GM18498 (cell line): ENCODE measurements around the gene SMYD1.
"Not testable (repeated sequence)": the region's sequence is repeated elsewhere in the genome, so short reads cannot be mapped to it uniquely, and the experiment has no call there.

Experiments
- ATAC-seq: cut with Tn5 transposase; IDR thresholded peaks from one replicate; pipeline ENCODE4 v1.9.1; 2021; ENCODE audit warnings: mild to moderate bottlenecking, moderate library complexity; ENCODE audit not compliant: unreplicated experiment

The SMYD1 gene

DNA sequence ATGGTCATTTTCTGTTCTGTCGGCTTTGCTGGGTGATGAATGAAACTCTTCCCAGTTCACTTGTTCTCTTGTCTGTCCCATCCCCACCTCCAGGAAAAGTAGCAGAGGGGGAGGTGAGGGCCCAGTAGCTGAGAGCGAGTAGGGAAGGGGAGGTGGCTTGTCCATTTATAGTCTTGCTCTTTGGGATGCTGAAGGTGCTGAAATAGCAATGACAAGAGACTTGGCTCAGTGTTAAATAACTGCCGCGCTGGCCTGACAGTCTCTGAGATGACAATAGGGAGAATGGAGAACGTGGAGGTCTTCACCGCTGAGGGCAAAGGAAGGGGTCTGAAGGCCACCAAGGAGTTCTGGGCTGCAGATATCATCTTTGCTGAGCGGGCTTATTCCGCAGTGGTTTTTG is at the start of gene SMYD1:
Gene SMYD1, plus strand, starts transcription at position 228 of the 400 bp plus-strand sequence. Its CDS starts 40 bp downstream, at position 268.
- ATAC-seq: no peak

DNA sequence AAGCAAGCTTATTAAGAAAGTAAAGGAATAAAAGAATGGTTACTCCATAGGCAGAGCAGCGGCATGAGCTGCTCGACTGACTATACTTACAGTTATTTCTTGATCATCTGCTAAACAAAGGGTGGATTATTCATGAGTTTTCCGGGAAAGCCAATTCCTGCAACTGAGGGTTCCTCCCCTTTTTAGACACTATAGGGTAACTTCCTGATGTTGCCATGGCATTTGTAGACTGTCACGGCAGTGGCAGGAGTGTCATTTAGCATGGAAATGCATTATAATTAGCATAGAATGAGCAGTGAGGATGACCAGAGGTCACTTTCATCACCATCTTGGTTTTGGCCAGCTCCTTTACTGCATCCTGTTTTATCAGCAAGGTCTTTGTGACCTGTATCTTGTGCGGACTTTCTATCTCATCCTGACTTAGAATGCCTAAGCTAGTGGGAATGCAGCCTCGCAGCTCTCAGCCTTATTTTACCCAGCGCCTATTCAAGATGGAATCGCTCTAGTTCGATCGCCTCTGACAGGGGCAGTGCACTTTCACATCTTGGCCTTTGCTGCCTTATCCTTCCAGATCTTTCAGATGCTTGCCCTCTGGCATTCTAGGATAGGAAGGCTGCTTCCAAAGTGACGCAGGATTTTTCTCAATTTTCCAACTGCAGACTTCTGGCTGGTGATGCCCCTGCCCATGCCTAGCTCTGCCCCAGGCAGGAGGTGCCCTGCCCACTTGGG is 49.4 kb upstream of the SMYD1 start:
- ATAC-seq: not testable (repeated sequence)

DNA sequence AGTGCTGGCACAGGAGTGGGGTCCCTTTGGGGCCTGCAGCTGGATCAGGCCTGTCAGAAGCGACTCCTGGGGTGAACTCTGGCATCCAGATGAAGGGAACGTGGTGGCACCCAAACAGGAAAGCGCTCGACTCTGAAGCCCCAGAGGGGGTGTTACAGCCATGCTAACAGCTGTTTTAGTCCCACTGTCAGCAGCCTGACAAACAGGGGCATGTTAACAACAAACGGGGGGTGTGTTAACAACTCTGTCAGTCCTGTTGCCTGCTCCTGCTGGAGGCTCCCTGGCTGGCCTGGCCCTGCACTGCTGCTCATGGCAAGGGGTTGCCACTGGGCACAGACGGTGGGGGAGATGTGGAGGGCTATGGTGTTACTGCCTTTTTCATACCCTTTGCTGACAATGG is 48.7 kb upstream of the SMYD1 start:
- no peak for ATAC-seq

DNA sequence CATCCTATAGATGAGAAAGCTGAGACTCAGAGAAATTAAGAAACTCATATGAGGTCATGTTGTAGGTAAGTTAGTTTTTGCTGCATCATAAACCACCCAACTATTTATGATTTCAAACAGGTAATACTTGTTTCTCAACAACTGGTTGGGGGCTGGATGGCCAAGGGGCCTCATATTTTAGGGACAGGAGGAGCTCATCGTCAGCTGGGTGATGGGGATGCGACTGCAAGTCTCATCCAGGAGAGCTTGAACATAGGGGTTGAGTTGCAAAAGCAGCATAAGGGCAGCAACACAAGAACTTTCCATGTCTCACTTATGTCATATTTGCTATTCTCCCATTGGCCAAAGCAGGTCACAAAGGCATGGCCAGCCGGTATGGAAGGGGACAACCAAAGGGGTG is 47.6 kb upstream of the SMYD1 start:
- ATAC-seq: no peak

DNA sequence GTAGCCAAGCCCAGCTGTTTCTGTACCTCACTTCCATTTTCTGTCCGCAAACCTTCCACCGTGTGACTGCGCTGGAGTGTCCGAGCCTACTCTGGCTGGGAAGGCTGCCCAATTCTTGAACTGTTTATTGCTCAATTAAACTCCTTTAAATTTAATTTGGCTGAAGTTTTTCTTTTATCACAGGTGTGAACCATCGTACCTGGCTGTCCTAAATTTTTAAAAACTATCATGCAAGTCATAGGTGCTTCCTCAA is 45.0 kb upstream of the SMYD1 start:
- ATAC-seq: no peak

DNA sequence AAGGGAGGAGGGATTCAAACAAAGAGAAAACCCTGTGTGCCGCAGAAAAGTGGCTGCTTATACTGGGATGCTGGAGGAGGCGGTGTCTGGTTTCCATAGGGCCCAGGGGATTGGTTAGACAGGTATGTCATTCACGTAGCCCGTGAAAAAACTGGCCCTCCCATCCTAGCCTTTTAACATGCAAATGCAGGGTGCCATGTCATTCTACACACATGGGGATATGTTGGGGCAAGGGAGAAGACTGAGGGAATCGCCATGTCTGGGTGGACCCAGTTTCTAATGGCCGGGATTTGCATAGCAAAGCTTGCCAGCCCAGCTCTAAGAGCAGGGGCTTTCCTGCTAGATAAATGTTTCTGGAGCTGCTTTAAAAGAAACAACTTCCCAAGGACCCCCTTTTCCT is 43.1 kb upstream of the SMYD1 start:
- no peak for ATAC-seq

DNA sequence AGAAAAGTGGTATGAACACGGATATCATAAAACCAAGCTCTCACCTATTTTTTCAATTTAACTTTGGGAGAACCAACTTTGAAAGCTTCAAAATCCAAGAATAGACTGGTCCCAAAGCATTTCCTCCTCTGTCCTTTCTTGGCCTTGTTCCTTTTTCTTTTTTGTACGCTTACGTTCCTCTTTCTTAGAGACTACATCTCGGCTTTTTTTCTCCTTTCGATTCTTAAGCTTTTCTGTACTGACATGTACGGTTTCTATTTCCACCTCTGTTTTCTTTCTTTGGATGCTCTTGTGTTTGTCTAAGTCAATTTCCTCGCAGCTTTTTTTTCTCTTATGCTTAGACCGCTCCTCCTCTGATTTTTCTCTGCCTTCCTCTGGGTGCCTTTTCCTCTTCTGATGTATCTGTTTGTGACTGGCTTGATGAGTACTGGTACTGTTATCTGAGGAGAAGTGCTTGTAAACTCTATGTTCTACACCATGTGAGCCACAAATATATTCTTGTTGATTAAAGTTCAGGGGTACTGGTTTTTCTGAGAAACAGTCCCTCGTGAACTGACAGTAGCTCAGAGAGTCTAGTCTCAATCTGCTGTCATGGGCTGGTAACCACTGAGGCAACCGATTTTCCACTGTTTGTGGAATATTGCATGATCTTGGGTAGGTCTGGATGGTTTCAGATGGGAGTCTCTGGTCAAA is 39.8 kb upstream of the SMYD1 start:
- peak; percentile 75 for ATAC-seq

DNA sequence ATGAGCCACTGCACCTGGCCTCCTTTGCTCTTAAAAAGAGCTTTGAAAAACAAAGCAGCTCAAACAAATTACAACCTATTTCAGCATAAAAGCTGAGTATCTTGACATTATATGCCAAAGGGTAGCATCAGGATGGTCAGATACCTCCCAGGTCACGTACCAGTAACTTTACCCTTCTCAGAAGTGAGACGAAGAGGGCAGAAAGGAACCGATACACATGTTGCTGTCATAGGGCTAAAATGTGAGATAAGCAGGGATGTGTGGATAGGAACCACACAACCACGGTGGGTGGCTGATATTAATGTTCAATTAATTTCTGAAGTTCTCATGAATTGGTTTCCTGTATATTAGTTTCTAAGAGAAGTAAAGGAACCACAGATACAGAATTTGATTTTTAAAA is 38.7 kb upstream of the SMYD1 start:
- ATAC-seq: no peak

DNA sequence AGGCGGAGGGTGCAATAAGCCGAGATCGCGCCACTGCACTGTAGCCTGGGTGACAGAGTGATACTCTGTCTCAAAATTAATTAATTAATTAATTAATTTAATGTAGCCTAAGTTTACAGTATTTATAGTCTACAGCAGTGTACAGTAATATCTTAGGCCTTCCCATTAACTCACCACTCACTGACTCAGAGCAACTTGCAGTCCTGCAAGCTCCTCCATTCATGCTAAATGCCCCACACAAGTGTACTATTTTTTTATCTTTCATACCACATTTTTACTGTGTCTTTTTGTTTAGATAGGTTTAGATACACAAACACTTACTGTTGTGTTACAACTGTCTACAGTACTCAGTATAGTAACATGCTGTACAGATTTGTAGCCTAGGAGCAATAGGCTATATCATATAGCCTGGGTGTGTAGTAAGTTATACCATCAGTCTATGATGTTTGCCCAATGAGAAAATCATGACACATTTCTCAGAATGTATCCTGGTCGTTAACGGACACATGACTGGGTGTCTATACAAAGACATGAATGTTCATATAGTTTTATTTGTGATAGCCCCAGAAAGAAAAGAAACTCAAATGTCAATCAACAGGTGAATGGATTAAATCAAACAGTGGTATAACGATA is 35.4 kb upstream of the SMYD1 start:
- ATAC-seq: no peak

DNA sequence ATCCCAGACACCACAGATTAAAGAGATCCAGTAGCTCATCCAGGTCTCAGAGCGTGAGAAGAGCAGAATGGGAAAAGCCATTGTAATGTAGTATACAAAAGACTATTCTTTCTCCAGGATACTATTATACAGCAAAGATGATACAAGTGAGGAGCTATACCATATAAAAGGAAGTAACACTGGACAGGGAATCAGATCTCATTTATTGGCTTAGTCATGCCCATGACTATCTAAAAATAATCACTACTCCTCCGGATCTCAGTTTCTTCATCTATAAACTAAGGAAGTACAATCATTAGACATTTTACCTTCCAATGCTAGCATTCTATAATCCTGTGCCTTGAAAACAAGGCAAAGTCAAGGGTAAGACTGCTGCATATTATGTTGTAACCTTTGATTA is 31.4 kb upstream of the SMYD1 start:
- ATAC-seq: no peak

DNA sequence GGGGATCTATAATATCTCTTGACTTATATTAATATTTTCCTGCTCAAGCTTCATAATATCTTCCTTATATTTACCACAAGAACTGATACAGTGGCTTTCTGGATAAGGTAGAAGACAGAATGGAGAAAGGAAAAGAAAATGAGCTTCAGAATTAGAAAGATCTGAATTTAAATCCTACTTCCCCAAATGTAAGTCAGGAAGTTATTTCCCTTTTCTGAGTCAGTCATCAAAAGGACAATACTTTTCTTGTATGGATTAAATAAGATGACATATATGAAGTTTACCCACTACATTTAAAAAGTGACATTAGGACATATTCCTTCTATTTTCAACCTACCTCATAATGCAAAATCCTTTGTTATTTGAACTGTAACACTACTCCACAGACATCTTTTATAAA is 31.0 kb upstream of the SMYD1 start:
- no peak for ATAC-seq

DNA sequence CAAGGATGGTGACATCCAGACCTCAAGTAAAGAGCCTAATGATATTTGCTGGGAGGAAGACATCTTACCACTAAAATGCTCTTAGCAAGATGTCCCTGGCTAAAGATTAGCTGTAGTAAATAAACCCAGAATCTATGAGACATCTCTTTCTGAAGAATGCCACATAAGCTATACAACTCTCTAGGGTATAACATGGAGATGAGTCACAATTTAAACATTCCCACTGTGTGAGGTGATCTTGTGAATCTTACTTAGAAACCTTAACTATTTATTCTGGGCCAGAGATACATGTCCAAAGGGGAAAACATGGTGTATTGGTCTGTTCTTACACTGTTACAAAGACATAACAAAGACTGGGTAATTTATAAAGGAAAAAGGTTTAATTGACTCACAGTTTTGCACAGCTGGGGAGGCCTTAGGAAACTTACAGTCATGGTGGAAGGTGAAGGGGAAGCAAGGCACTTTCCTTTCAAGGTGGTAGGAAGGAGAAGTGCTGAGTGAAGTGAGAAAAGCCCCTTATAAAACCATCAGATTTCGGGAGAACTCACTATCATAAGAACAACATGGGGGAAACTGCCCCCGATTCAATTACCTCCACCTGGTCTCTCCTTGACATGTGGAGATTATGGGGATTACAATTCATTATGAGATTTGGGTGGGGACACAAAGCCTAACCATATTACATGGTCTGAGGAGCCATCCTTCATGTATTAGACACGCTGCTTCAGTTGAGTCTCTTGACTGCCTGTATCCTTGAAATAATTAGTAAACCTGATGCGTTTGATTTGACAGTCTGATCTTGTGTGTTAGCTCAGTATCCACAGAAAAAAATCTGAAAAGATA is 29.1 kb upstream of the SMYD1 start:
- no peak for ATAC-seq

DNA sequence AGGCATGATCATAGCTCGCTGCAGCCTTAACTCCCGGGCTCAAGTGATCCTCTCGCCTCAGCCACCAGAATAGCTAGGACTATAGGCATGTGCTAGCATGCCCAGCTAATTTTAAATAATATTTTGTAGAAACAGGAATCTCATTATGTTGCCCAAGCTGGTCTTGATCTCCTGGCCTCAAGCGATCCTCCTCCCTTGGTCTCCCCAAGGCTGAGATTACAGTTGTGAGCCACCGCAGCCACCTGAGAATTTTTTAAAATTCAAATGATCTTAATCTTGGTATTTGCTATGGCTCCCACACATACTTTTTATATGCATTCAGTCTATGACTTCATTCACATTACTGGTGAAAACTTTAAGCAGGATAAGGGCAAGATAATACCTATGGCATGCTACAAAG is 25.1 kb upstream of the SMYD1 start:
- no peak for ATAC-seq

DNA sequence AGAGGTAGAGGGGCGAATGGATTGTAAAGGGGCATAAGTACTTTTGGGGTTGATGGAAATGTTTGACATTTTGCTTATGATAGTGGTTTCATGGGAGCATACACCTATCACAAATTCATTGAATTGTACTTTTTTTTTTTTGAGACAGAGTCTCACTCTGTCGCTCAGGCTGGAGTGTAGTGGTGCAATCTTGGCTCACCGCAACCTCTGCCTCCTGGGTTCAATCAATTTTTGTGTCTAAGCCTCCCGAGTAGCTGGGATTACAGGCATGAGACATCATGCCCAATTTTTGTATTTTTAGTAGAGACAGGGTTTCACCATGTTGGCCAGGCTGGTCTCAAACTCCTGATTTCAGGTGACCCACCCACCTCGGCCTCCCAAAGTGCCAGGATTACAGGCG is 22.1 kb upstream of the SMYD1 start:
- ATAC-seq: not testable (repeated sequence)

DNA sequence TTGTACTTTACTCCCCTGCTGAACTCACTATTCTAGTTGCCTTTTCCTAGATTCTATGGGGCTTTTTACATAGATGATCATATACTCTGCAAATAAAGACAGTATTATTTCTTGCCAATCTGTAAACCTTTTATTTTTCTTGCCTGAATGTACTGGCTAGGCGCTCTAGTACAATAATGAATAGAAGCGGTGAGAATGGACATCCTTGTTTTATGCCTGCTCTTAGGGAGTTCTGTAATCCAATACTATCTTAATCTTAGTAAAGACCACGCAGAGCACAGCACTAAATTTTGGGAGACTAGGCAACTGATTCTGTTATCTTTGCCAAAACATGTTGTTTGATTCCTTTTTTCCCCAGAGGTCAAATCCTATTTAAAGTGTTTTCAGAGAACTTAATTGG is 19.1 kb upstream of the SMYD1 start:
- ATAC-seq: no peak

DNA sequence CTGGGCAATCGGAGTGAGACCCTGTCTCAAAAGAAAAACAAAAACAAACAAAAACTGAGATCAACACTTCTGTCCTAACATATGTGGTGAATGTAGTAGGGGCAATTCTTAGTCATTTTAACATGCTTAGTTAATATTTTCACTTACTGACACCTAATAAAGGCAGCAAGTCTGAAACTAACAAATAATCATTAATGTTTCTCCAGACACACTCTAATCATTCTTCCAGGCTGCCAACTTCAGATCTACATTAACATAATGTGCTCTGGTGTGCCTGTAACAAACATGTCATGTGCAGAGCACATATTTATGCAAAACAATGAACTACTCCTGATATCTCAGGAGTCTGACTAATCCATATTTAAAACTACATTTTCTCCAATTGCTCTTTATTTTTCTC is 18.0 kb upstream of the SMYD1 start:
- ATAC-seq: no peak

DNA sequence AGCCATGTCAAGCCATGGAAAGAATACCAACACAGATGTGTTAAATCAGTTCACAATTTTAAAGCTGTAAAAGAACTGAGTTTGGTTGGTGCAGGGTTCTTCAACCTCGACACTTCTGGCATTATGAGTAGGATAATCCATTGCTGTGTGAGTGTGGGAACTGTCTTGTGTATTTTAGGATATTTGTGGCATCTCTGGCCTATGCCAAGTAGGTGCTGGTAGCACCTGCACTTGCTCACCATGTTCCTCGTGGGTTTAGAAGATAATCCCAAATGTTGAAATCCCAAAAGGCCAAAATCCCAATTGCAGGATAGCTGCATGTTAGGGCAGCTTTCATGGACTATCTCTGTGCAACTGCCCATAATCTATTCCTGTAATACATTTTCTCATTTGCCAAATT is 15.8 kb upstream of the SMYD1 start:
- ATAC-seq: no peak

DNA sequence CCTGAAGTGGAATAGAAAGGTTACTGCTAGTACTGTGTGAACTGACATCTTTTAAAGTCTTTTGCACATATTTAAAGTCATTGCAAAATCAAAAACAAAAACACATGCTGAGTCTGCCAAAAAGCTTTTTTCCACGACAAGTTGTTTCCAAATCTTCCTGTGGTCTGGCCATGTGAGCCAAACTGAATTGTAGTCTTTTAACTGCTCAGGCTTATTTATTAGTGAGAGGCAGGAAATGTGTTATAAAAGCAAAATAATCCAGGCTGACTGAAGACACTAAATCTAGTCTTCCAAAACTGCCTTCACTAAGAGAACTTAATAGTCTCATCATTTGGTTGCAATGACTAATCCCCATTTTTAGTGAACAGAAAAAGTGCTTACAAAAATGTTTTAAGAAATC is 14.3 kb upstream of the SMYD1 start:
- no peak for ATAC-seq

DNA sequence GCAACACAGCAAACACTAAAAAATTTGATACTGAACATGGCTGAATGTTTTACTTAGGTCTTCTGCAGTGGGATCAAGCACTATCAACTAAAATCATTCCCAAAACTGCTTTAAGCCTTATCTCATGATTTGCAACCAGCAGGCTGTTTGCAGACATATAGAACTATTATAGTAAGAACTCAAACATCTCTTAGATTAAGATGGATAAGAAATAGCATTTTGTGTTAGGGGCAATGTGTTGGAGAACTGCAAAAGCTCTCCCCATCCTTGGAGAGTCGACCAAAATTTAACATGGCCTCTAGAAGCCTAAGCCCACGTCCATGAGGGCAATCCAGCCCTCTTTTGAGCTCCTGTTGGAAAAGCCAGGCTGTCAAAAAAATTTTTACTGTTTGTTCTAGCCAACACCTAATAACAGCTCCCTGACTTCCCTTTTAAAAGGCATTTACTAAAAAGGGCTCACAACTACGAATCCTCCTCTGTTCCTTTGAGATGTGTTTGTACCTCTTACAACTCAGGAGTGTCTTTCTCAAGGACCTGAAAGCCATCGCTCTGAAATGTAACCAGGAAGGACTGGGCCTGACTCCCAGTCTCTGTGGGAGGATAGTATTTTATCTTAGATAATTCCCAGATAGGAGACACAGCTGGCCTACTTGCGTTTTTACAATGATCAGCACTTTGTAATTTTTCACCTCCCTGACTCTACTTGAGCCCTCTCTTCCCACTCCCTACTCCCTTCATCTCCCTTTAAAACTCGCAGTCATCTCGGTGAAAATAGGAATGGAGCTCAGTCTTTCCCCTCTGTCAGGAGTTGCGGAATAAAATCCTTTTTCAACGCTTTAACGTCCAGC is 13.5 kb upstream of the SMYD1 start:
- ATAC-seq: no peak

DNA sequence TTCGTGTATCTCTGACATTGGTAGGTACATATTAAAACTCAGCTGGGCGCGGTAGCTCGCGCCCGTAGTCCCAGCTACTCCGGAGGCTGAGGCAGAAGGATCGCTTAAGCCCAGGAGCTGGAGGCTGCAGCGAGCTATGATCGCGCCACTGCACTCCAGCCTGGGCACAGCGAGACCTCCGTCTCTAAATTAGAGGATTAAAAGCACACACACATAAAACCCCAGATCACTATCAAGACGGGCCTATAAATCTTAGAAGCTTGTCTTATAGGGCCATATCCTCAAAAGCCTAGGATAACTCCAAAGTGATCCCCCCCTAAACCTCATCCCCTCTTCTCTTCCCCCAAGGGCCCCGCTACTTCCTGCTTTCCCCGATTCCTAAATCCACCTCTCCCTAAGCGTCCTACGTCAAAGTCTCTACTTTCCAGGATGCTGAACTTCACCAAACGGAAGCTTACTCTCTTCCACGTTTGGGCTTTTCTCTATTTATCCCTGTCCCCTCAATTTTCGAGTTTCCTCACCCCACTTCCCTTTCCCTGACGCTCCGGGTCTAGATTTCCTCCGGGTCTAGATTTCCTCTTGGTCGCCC is 12.7 kb upstream of the SMYD1 start:
- ATAC-seq: no peak
